HG03558 (cell line): ENCODE data around the gene ARHGAP33.
"Not testable (repeated sequence)": the region's sequence is repeated elsewhere in the genome, so short reads cannot be mapped to it uniquely, and the experiment has no call there.

ENCODE experiments used
- ATAC-seq: cut with Tn5 transposase; IDR thresholded peaks from one replicate; pipeline ENCODE4 v1.9.1; 2021; ENCODE audit warnings: moderate number of reproducible peaks; ENCODE audit not compliant: unreplicated experiment; ENCODE audit errors: extremely low read depth

Gene ARHGAP33

GRCh38 chr19:35755550-35756376, 19.6 kb upstream of the ARHGAP33 start:
- ATAC-seq, result no peak

DNA sequence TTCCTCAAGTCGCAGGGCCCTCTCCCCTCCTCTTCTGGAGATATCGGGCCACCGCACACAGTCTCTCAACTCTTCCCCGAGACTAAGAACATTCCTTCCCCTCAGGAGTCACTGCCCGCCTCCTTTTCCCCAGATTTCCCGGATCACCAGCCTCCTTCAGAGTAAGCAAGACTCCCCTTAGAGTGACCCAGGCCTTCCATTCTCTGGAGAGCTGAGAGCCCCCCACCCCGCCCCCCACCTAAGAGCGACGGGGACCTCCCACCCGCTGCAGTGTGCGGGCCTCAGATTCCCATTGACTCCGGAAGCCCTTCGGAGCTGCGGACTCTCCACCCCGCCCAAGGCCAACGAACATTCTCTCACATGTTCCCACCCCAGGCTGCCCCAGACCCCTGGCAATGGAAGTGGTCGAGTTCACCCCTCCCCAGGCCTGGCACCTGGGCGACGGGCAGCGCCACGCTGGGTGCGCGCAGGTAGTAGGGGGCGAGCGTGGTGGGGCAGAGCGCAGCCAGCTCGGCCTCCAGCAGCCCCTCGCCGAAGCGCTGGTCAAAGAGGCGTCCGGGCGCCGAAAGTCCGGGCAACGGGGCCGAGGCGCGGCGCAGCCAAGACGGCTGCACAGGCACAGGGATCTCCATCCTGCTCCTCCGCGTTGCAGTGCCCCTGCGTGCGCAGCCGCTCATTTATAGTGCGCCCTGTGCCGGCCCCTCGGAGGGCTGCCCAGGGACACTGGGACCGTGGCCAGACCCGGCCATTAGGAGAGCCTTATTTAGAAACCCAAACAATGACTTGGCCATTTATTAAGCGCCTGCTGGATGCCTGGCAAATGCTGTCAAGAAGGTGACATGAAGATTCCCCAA, 18.8 kb upstream of the ARHGAP33 start, which contains the start of gene HSPB6:
Gene HSPB6 (minus strand): TSS at position 653 of the 854 bp plus-strand sequence. CDS start 21 bp downstream, at position 632.
- no peak for ATAC-seq

DNA sequence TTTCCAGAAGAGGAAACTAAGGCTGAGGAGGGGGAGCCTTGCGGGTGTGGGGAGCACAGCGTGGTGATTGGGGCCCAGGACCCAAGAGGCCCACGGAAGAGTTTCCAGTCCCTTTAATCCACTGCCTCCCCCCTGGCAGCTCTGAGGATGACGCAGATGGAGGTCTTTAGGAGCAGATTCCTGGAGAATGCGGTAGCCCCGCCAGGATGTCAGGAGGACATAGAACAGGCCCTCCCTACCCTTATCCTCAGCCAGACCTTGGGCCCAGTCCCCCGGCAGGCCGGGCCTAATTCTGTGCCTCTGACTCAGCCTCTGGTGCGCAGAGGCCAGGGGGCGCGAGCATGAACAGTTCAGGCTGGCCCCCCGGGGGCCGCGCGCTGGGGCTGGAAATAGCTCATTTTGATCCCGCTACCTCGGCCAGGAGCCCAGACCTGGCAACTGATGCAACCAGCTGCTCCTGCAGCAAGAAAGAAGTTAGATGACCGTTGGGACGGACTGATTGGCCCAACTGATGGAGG, 18.1 kb upstream of the ARHGAP33 start:
- no peak for ATAC-seq

DNA sequence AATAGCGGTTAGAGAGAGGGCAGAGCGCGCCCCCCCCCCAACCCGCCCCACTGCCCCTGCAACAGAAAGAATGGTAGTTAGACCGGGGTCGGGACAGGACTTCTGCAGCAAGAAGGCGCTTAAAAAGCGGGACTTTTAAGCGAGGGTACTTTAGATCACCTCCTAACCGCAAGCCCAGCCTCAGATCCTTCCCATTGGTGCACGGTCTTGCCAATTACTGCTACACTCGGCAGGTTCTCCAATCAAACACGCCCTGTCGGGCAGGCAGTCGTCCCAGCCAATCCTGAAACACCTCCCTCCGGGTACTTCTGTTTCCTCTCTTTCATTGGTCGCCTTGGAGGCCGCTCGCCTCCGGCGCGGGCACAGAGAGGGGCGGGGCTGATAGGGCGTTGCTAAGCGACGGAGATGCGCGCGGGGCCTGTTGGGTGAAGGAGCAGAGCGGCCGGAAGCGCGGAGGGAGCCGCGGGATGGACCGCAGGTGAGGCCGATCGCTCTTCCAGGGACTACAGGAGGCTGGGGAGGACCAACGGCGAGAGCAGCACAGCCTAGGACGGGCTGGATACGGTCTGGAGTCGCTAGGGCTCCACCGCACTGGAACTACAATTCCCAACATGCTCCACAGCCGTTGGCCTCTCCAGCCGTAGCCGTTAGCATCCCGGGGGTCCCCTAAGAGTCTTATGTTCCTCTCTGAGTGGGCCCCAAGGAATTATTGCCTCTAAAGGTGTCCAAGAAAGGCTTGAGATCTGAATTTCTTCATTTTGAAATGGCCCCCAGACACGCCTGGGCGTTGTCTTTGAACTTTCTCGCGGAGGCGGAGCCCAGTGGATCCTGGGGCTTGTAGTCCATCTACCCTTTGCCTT, 17.4 kb upstream of the ARHGAP33 start, which contains the start of gene PROSER3:
Gene PROSER3 (plus strand): TSS at position 428 of the 860 bp plus-strand sequence. CDS start 40 bp downstream, at position 468.
- peak; percentile 77 for ATAC-seq

DNA sequence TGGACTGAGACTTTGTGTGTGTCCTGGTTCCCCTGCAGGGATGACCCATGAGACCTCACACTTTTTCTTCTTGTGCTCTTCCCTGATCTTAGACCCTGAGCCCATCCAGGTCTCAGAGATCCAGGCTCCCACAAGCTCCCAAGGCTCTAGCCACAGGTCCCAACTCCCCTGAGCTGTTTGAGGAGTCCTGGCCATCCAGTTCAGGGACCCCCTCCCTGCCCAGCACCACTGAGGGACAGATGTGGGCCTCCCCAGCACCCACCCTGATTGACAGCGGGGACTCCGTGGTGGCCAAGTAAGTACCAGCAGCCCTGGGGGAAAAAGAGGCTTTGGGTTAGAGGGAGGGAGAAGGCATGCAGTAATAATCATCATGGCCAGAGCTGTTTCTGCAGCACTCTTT, 15.7 kb upstream of the ARHGAP33 start:
- no peak for ATAC-seq

DNA sequence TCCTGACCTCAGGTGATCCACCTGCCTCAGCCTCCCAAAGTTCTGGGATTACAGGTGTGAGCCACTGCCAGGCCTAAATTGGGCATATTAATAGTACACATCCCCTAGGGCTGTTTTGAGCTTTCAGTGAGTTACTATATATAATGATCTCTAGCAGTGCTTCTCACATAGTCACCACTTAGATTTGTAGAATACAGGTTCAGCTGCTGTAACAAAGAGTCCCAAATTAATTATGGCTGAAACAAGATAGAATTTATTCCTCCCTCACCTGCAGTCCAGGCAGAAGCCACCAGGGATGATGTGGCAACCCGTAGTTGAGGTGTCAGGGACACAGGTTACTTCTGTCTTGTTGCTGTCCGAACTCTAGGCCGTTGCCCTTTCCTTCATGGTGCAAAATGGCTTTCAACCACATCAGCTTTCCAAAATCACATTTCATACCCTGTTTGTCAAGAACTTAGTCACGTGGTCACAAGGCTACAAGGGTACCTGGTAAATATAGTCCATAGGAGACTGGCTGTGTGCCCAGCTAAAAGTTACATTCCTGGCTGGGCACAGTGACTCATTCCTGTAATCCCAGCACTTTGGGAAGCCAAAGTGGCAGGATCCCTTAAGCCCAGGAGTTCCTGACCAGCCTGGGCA, 14.5 kb upstream of the ARHGAP33 start:
- ATAC-seq, result no peak

DNA sequence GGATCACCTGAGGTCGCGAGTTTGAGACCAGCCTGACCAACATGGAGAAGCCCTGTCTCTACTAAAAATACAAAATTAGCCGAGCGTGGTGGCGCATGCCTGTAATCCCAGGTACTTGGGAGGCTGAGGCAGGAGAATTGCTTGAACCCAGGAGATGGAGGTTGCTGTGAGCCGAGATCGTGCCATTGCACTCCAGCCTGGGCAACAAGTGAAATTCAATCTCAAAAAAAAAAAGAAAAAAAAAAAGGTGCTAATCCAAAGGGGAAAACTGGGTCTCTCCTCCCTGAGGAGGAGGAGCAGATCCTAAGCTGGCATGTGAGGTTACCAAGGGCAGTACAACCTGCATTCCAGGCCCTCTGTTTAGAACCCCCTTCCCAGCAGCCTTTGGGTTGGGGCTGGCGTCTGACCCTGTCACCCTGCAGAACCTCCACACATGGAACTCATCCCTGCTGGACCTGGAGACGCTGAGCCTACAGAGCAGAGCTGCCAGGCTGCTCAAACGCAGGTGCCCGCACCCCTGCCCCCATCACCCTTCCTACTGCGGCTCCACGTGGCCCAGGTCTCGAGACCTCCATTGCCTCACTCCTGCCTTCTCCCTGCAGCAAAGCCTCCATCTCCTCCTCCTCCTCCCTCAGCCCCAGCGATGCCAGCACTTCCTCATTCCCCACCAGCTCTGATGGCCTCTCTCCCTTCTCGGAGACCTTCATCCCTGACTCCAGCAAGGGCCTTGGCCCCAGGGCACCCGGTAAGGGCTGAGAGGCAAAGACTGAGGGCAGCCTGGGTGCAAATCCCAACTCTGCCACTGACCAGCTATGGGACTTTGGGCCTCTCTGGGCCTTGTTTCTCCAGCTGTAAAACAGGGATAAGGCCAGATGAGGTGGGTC, 10.7 kb upstream of the ARHGAP33 start:
- ATAC-seq, result no peak

- ATAC-seq, result no peak
These were observed 8.7 kb upstream of the ARHGAP33 start for GRCh38 chr19:35766571-35767104.

DNA sequence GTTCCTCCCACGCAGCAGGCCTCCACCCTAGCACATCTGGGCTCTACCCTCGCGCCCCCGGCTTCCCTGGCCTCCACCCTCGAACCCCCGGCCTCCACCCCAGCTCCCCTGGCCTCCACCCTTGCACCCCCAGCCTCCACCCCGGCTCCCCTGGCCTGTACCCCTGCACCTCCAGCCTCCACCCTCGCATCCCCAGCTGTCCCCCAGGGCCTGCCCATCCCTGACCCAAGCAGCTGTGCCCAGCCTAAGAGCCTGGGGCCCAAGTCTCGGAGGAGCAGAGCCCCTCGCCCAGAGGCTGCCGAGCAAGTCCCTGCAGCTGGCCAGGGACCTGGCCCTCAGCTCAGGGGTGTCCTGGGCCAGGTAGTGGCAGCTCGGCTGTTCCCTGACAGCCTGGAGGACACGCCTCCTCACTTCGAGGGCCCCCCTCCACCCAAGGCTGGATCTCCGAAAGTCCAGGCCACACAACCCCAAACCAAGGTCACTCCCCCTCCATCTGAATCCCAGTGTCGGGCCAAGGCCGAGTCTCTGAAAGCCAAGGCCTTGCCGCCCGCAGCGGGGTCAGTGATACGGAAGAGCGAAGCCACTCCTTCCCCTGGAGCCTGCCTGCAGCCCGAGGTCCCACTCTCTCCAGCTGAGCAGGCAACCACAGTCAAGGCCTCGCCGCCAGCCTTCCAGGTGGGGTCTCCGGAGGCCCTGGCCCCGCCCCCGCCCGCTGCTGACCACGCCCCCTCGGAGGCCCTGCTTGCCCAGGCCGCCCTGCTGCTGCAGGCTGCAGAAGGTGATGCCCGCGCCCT, 7.9 kb upstream of the ARHGAP33 start:
- no peak for ATAC-seq

- no peak for ATAC-seq
These were observed 7.3 kb upstream of the ARHGAP33 start for GRCh38 chr19:35768082-35768421.

DNA sequence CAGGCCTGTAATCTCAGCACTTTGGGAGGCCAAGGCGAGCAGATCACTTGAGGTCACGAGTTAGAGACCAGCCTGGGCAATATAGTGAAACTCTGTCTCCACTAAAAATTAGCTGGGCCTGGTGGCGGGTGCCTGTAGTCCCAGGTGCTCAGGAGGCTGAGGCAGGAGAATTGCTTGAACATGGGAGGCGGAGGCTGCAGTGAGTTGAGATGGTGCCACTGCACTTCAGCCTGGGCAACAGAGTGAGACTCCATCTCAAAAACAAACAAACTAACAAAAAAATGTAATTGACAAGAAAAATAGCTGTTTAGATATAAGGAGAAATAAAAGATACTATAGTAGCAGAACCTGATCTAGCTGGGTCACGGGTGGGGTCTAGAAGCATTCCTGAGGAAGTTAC, 3.0 kb upstream of the ARHGAP33 start:
- not testable (repeated sequence) for ATAC-seq

- ATAC-seq, result no peak
These were observed 2.2 kb upstream of the ARHGAP33 start for GRCh38 chr19:35773020-35773806.

GRCh38 chr19:35774274-35775045, 904 bp upstream of the ARHGAP33 start:
- ATAC-seq, result no peak

DNA sequence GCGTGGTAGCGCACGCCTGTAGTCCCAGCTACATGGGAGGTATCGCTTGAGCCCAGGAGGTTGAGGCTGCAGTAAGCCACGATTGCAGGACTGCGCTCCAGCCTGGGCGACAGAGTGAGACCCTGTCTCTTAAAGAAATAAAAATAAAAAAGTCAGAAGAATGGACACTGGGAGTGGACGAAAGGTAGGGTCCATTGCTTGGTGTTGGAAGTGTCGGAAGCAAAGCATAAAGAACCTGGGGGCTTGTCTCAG, 392 bp upstream of the ARHGAP33 start:
- no peak for ATAC-seq

DNA sequence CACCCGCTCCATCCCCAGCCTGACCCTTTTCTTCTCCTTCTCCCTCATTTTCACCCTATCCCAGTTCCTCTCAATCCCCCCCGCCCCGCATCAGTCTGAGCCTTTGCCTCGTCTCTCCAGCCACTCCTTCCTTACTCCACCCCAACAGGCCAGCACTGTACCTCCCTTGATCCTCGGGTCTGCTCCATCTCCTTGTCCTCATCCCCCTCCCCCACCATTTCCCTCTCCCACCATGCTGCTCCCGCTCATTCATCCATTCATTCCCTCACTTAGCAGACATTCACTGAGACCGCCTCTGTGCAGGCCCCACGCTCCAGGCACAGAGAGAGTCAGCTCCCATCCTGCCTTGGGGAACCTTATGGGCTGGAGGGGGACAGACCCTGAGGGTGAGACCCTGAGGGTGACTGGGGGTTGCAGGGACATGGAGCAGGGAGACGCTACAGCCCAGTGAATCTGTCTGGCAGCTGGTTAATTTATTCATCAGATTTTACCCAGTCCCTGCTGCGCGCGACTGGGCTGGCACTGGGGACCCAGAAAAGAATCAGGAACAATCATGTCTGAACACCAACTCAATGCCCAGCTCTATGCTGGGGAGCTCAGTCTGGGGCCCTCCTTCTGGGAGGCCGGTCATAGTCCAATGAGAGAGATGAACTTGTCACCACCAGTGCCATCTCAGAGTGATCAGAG, 881 bp downstream of the ARHGAP33 start:
- no peak for ATAC-seq
